A549 (cell line): ENCODE results near the gene OLIG3. TPM values are rescaled to one million over a fixed set of nuclear protein-coding genes. Genes with fewer than 3 reads are reported as not detected.

Experiments used
- ATAC-seq, 2 experiments: fragments of 200-7000 bp in 1 of 2; fragments of >200 bp in 1 of 2; cut with Nextera tagmentation in 1 of 2; cut with Tn5 transposase in 1 of 2; 3 replicates each; pipeline versions ENCODE4 v1.8.0 to v1.9.1; 2018 to 2020; ENCODE audit warnings: mild to moderate bottlenecking in 1 of 2, moderate library complexity in 1 of 2
- CTCF ChIA-PET: fragments of 300-600 bp; sonication (Branson Sonifier 250); formaldehyde crosslinking; extraction: SDS; loops from one replicate; lab custom pipeline; 2021; ENCODE audit warnings: antibody characterized with exemption, inconsistent platforms; lab: Yijun Ruan, JAX
- POLR2A ChIA-PET: fragments of 350-600 bp; formaldehyde crosslinking; extraction: SDS; loops from one replicate; lab custom pipeline; 2021; ENCODE audit warnings: antibody characterized with exemption, inconsistent platforms; lab: Yijun Ruan, JAX
- DNase-seq, 2 experiments: peaks; one replicate each; pipeline versions ENCODE4 v3.0.0 to v3.0.0-alpha.2; 2011 to 2016; ENCODE audit warnings: low read depth in 1 of 2, low spot score in 1 of 2
- FAIRE-seq: peaks from 2 replicates; lab custom pipeline; 2011; peaks lifted over from hg19 to GRCh38; lab: Jason Lieb, UNC
- H3K27ac ChIP-seq, 2 experiments: fragments of >200 bp; sonication (Bioruptor Twin); formaldehyde crosslinking; 3 replicates each; pipeline ENCODE4 v1.5.1; 2016 to 2017
- H3K4me1 ChIP-seq: fragments of >200 bp; sonication (Bioruptor Twin); formaldehyde crosslinking; 3 replicates; pipeline ENCODE4 v1.6.1; 2016
- H3K4me2 ChIP-seq: fragments of >200 bp; sonication (Bioruptor Twin); formaldehyde crosslinking; 3 replicates; pipeline ENCODE4 v1.6.1; 2016
- H3K4me3 ChIP-seq: fragments of >200 bp; sonication (Bioruptor Twin); formaldehyde crosslinking; 3 replicates; pipeline ENCODE4 v1.5.1; 2016
- H3K9me3 ChIP-seq: fragments of >200 bp; sonication (Bioruptor Twin); formaldehyde crosslinking; 3 replicates; pipeline ENCODE4 v1.6.1; 2016
- ATOH8 ChIP-seq: fragments of 250-450 bp; sonication (Bioruptor Pico); IDR thresholded peaks from 2 replicates; pipeline ENCODE4 v1.5.0; 2020; ENCODE audit warnings: low read depth, mild to moderate bottlenecking, moderate library complexity
- CBX8 ChIP-seq: fragments of 200-600 bp; sonication (generic); IDR thresholded peaks from 2 replicates; pipeline ENCODE4 v1.6.1; 2016
- CHD4 ChIP-seq: fragments of 200-600 bp; sonication (generic); IDR thresholded peaks from 2 replicates; pipeline ENCODE4 v1.6.1; 2016; ENCODE audit warnings: antibody characterized with exemption, mild to moderate bottlenecking, borderline replicate concordance
- CTCF ChIP-seq: fragments of >200 bp; sonication (Bioruptor Twin); formaldehyde crosslinking; IDR thresholded peaks from 3 replicates; pipeline ENCODE4 v1.5.1; 2016
- FOSB ChIP-seq: fragments of 250-450 bp; sonication (Bioruptor Pico); IDR thresholded peaks from 2 replicates; pipeline ENCODE4 v1.5.0; 2020; ENCODE audit warnings: mild to moderate bottlenecking, moderate library complexity
- FOXS1 ChIP-seq: fragments of 250-450 bp; sonication (Bioruptor Pico); IDR thresholded peaks from 2 replicates; pipeline ENCODE4 v1.5.0; 2020; ENCODE audit warnings: mild to moderate bottlenecking, moderate library complexity
- HOXA7 ChIP-seq: fragments of 250-450 bp; sonication (Bioruptor Pico); IDR thresholded peaks from 2 replicates; pipeline ENCODE4 v1.5.0; 2020; ENCODE audit warnings: mild to moderate bottlenecking, moderate library complexity
- JUNB ChIP-seq: fragments of >200 bp; sonication (Bioruptor Twin); formaldehyde crosslinking; IDR thresholded peaks from 2 replicates; pipeline ENCODE4 v1.6.1; 2016
- MYC ChIP-seq: IDR thresholded peaks from 2 replicates; pipeline ENCODE4 v1.6.1; 2012; ENCODE audit warnings: mild to moderate bottlenecking, inconsistent platforms, low read length, improper control_type of control experiment, borderline replicate concordance
- POLR2AphosphoS2 ChIP-seq: conservative IDR thresholded peaks from 2 replicates; pipeline ENCODE4 v1.6.1; 2012; ENCODE audit warnings: low read length, improper control_type of control experiment, inconsistent platforms
- RARB ChIP-seq: fragments of 250-450 bp; sonication (Bioruptor Pico); IDR thresholded peaks from 2 replicates; pipeline ENCODE4 v1.8.0; 2021; ENCODE audit warnings: mild to moderate bottlenecking, moderate library complexity
- WGBS: methylation state at CpG from one replicate; pipeline ENCODE4 v1.1.6; 2017; ENCODE audit errors: missing lambda C conversion rate; 5-methylcytosine and 5-hydroxymethylcytosine counted together
- polyA plus RNA-seq, 4 experiments: library from polyadenylated mRNA; depleted of rRNA in 3 of 4; stranded (reverse); fragments of >200 nt; fragmentation: RNase III in 1 of 4; extraction: RNeasy Plus Mini Kit Qiagen cat#74134 plus additional on column Dnase treatment in 1 of 4; gene quantifications; 2 replicates in 3 of 4; 3 replicates in 1 of 4; pipeline ENCODE4 v1.2.3, GENCODE V29; 2011 to 2017

Gene OLIG3
- polyA plus RNA-seq, 2 of the 4 experiments (the other 2 are of a cell fraction): not detected

GRCh38 chr6:137465378-137466009, 28.7 kb downstream of the OLIG3 start (continued):
- TF ChIP-seq POLR2AphosphoS2 (no peak), CHD4 (no peak), HOXA7 (CRISPR knock-in tag) (no peak), FOSB (CRISPR knock-in tag) (no peak), JUNB (no peak)
- TF ChIP-seq, all 56 proteins: peak for 0

- CTCF ChIA-PET: interaction anchor here (1.6 kb wide), 1 partner anchor 38 kb away, joined by 4 read pairs; no protein-coding TSS in a partner anchor
- Histone ChIP-seq H3K4me3 (no peak overlapping the region), H3K4me2 (no peak overlapping the region), H3K9me3 (no peaks in the 10 kb centered on the region), H3K27ac (no peak overlapping the region), H3K4me1 (no peaks in the 10 kb centered on the region)
- no peak for ATAC-seq
- FAIRE-seq: peak; percentile 7
- POLR2A ChIA-PET: no interaction called here
- TF ChIP-seq FOXS1 (CRISPR knock-in tag) (no peak), CBX8 (no peak), ATOH8 (CRISPR knock-in tag) (no peak), RARB (CRISPR knock-in tag) (no peak), CHD4 (no peak)
- WGBS: 55% methylated on average over 7 of the region's 7 CpGs
- no peak for DNase-seq
Measured at GRCh38 chr6:137452333-137452894, 41.8 kb downstream of the OLIG3 start.

- TF ChIP-seq CTCF (no peak), MYC (no peak)
- Histone ChIP-seq H3K27ac (no peak overlapping the region), H3K4me1 (no peaks in the 10 kb centered on the region), H3K9me3 (no peaks in the 10 kb centered on the region), H3K4me3 (no peak overlapping the region), H3K4me2 (no peak overlapping the region)
- WGBS: 0% methylated on average over 1 of the region's 1 CpG
- FAIRE-seq: no peak
- peak; percentile 1 to 3 for DNase-seq
- ChIA-PET POLR2A (no interaction called here), CTCF (no interaction called here)
- ATAC-seq: peak in 1 of 2 experiments; percentile 31; a peak in 1 of 6 replicates
Measured at GRCh38 chr6:137443901-137444300, 50.3 kb downstream of the OLIG3 start.
